SK-N-SH (cell line): ENCODE results near the gene CDKAL1. TPM values are rescaled to one million over a fixed set of nuclear protein-coding genes. Genes with fewer than 3 reads are reported as not detected.

Experiments used
- CTCF ChIA-PET: fragments of 300-600, 350-600 bp; formaldehyde crosslinking; extraction: SDS; loops from one replicate; lab custom pipeline; 2021; lab: Yijun Ruan, JAX
- POLR2A ChIA-PET: fragments of 350-600 bp; sonication (Branson Sonifier 250); formaldehyde crosslinking; extraction: SDS; loops from one replicate; lab custom pipeline; 2020; ENCODE audit warnings: antibody characterized with exemption, inconsistent platforms; lab: Yijun Ruan, JAX
- DNase-seq: peaks from one replicate; pipeline ENCODE4 v3.0.0; 2012
- H2AFZ ChIP-seq: fragments of 200-600 bp; sonication (generic); 2 replicates; pipeline ENCODE4 v1.8.1; 2016; ENCODE audit warnings: antibody characterized with exemption, mild to moderate bottlenecking, low read depth
- H3F3A ChIP-seq: fragments of 200-600 bp; sonication (generic); replicated peaks from 2 replicates; pipeline ENCODE3; 2016; ENCODE audit warnings: antibody characterized with exemption, mild to moderate bottlenecking; ENCODE audit not compliant: insufficient read depth
- H3K27ac ChIP-seq, 2 experiments: fragments of 200-500 bp in 1 of 2; fragments of 200-600 bp in 1 of 2; sonication (Bioruptor generic) in 1 of 2; sonication (generic), shearing (Covaris generic) in 1 of 2; 2 replicates each; pipeline versions ENCODE4 v1.5.1 to v1.6.1; 2014 to 2016; ENCODE audit warnings: low read depth in 2 of 2, inconsistent platforms in 1 of 2, low read length in 1 of 2, mild to moderate bottlenecking in 1 of 2, mixed read lengths in 1 of 2
- H3K27me3 ChIP-seq: fragments of 200-600 bp; sonication (generic), shearing (Covaris generic); 2 replicates; pipeline ENCODE4 v1.6.1; 2016; ENCODE audit warnings: mixed run types; ENCODE audit not compliant: insufficient read depth
- H3K36me3 ChIP-seq, 2 experiments: fragments of 200-500 bp in 1 of 2; fragments of 200-600 bp in 1 of 2; sonication (Bioruptor generic) in 1 of 2; sonication (generic) in 1 of 2; replicated peaks in 1 of 2; 2 replicates each; pipeline versions ENCODE3 to v1.5.1; 2014 to 2016; ENCODE audit warnings: low read length in 1 of 2, mild to moderate bottlenecking in 1 of 2; ENCODE audit not compliant: insufficient read depth in 2 of 2, control insufficient read depth in 1 of 2
- H3K4me1 ChIP-seq, 2 experiments: fragments of 200-500 bp in 1 of 2; fragments of 200-600 bp in 1 of 2; sonication (Bioruptor generic) in 1 of 2; sonication (generic), shearing (Covaris generic) in 1 of 2; 2 replicates each; pipeline versions ENCODE4 v1.5.1 to v1.6.1; 2014 to 2016; ENCODE audit warnings: low read depth in 1 of 2, low read length in 1 of 2, mixed run types in 1 of 2; ENCODE audit not compliant: insufficient read depth in 2 of 2, control insufficient read depth in 1 of 2
- H3K4me2 ChIP-seq: fragments of 200-600 bp; sonication (generic), shearing (Covaris generic); 2 replicates; pipeline ENCODE4 v1.6.1; 2017; ENCODE audit warnings: mixed run types
- H3K4me3 ChIP-seq, 2 experiments: fragments of 200-500 bp in 1 of 2; fragments of 200-600 bp in 1 of 2; sonication (Bioruptor generic) in 1 of 2; sonication (generic), shearing (Covaris generic) in 1 of 2; 2 replicates each; pipeline versions ENCODE4 v1.5.1 to v1.8.1; 2014 to 2016; ENCODE audit warnings: low read depth in 2 of 2, inconsistent platforms in 1 of 2, low read length in 1 of 2, mild to moderate bottlenecking in 1 of 2, mixed read lengths in 1 of 2, moderate library complexity in 1 of 2
- H3K79me2 ChIP-seq: fragments of 200-600 bp; sonication (generic); 2 replicates; pipeline ENCODE4 v1.8.1; 2017; ENCODE audit warnings: mild to moderate bottlenecking; ENCODE audit not compliant: insufficient read depth
- H3K9ac ChIP-seq: fragments of 200-600 bp; sonication (generic); 2 replicates; pipeline ENCODE4 v1.6.1; 2017; ENCODE audit warnings: mixed run types
- H3K9me2 ChIP-seq: fragments of 200-600 bp; sonication (generic); 2 replicates; pipeline ENCODE4 v1.6.1; 2017; ENCODE audit warnings: mixed run types
- H3K9me3 ChIP-seq: fragments of 200-600 bp; sonication (generic); 2 replicates; pipeline ENCODE4 v1.6.1; 2017; ENCODE audit warnings: mixed run types, mild to moderate bottlenecking, moderate library complexity
- H4K20me1 ChIP-seq: fragments of 200-600 bp; sonication (generic); 2 replicates; pipeline ENCODE4 v1.6.1; 2017; ENCODE audit warnings: mild to moderate bottlenecking, mixed run types; ENCODE audit not compliant: insufficient read depth
- CHD2 ChIP-seq: fragments of 150-350 bp; IDR thresholded peaks from 2 replicates; pipeline ENCODE4 v1.6.1; 2018; ENCODE audit warnings: low read length; ENCODE audit not compliant: partially characterized antibody
- ELF1 ChIP-seq: IDR thresholded peaks from 2 replicates; pipeline ENCODE4 v1.4.0; 2012
- FOXJ3 ChIP-seq: sonication (generic); formaldehyde crosslinking; IDR thresholded peaks from 2 replicates; pipeline ENCODE4 v1.5.1; 2020; ENCODE audit warnings: mild to moderate bottlenecking, missing genetic modification reagents
- FOXM1 ChIP-seq: IDR thresholded peaks from 2 replicates; pipeline ENCODE4 v1.4.0; 2012; ENCODE audit warnings: low read depth, mild to moderate bottlenecking
- GABPA ChIP-seq: IDR thresholded peaks from 2 replicates; pipeline ENCODE4 v1.4.0; 2012; ENCODE audit warnings: low read depth, mild to moderate bottlenecking
- JUND ChIP-seq: IDR thresholded peaks from 2 replicates; pipeline ENCODE4 v1.4.0; 2012
- MXI1 ChIP-seq: IDR thresholded peaks from 2 replicates; pipeline ENCODE4 v1.6.1; 2012; ENCODE audit warnings: mild to moderate bottlenecking, low read depth, low read length, improper control_type of control experiment
- NFIC ChIP-seq: IDR thresholded peaks from 2 replicates; pipeline ENCODE4 v1.4.0; 2012; ENCODE audit warnings: borderline replicate concordance
- NRF1 ChIP-seq: IDR thresholded peaks from 2 replicates; pipeline ENCODE4 v1.6.1; 2012; ENCODE audit warnings: low read depth, mild to moderate bottlenecking, low read length
- SIN3A ChIP-seq: IDR thresholded peaks from 2 replicates; pipeline ENCODE4 v1.6.1; 2012; ENCODE audit warnings: low read depth, mild to moderate bottlenecking, low read length, moderate library complexity, borderline replicate concordance
- SMC3 ChIP-seq: IDR thresholded peaks from 2 replicates; pipeline ENCODE4 v1.6.1; 2012; ENCODE audit warnings: low read depth, low read length, improper control_type of control experiment
- TCF12 ChIP-seq: IDR thresholded peaks from 2 replicates; pipeline ENCODE4 v1.4.0; 2012
- TEAD4 ChIP-seq: IDR thresholded peaks from 2 replicates; pipeline ENCODE4 v1.4.0; 2012; ENCODE audit warnings: mild to moderate bottlenecking, borderline replicate concordance; ENCODE audit not compliant: insufficient read depth
- WGBS: methylation state at CpG from one replicate; pipeline ENCODE4 v1.1.6; 2017; ENCODE audit warnings: low lambda C conversion rate; 5-methylcytosine and 5-hydroxymethylcytosine counted together
- polyA plus RNA-seq, 3 experiments: library from polyadenylated mRNA; depleted of rRNA; stranded (reverse); fragments of >200 nt; gene quantifications; 2 replicates each; pipeline ENCODE4 v1.2.3, GENCODE V29; 2012
- TF ChIP-seq, protein P1 (sequence below): fragments of 150-350 bp; IDR thresholded peaks from 2 replicates; pipeline ENCODE4 v1.6.1; 2017; ENCODE audit warnings: antibody characterized with exemption, low read length, low read depth, borderline replicate concordance
- TF ChIP-seq, protein P2 (sequence below): IDR thresholded peaks from 2 replicates; pipeline ENCODE4; 2012
- TF ChIP-seq, protein P3 (sequence below): IDR thresholded peaks from 2 replicates; pipeline ENCODE4 v1.6.1; 2012; ENCODE audit warnings: mild to moderate bottlenecking, low read depth, low read length, moderate library complexity
- TF ChIP-seq, protein P4 (sequence below): fragments of 200-600 bp; sonication (generic); IDR thresholded peaks from 2 replicates; pipeline ENCODE4 v1.6.1; 2017; ENCODE audit warnings: antibody characterized with exemption, mild to moderate bottlenecking, moderate library complexity
- TF ChIP-seq, protein P5 (sequence below): IDR thresholded peaks from 2 replicates; pipeline ENCODE4 v1.4.0; 2012; ENCODE audit warnings: low read depth, borderline replicate concordance
- TF ChIP-seq, protein P6 (sequence below): fragments of 150-350 bp; IDR thresholded peaks from 2 replicates; pipeline ENCODE4 v1.6.1; 2016; ENCODE audit warnings: mild to moderate bottlenecking, low read depth, low read length

The CDKAL1 gene
- polyA plus RNA-seq, 1 of the 3 experiments (the other 2 are of a cell fraction), result 2.6 TPM

DNA sequence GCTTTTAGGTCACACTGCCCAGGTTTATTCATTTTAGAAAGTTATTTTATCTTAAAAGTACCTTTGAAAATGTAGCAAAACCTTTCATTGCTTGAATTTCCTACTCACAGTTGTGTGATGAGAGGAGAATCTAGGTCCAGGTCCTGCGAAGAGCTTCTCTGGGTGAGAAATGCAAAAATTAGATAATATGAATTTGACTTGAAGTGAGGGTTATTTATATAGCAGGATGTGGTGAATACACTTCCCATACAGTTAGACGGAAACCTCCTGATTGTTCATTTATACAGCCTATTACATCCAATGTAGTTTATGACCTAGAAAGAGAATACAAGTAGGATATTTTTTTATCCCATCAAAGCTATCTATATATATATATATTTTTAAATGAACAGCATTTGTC is 30.5 kb downstream of the CDKAL1 start:
- TF ChIP-seq MXI1 (no peak), TEAD4 (no peak), NFIC (no peak), CHD2 (no peak), NRF1 (no peak), JUND (no peak), FOXM1 (no peak), ELF1 (no peak), TCF12 (no peak), SMC3 (no peak), FOXJ3 (CRISPR knock-in tag) (no peak), GABPA (no peak), SIN3A (no peak)
- TF ChIP-seq, protein P1, sequence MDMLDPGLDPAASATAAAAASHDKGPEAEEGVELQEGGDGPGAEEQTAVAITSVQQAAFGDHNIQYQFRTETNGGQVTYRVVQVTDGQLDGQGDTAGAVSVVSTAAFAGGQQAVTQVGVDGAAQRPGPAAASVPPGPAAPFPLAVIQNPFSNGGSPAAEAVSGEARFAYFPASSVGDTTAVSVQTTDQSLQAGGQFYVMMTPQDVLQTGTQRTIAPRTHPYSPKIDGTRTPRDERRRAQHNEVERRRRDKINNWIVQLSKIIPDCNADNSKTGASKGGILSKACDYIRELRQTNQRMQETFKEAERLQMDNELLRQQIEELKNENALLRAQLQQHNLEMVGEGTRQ, result no peak
- TF ChIP-seq, protein P2, sequence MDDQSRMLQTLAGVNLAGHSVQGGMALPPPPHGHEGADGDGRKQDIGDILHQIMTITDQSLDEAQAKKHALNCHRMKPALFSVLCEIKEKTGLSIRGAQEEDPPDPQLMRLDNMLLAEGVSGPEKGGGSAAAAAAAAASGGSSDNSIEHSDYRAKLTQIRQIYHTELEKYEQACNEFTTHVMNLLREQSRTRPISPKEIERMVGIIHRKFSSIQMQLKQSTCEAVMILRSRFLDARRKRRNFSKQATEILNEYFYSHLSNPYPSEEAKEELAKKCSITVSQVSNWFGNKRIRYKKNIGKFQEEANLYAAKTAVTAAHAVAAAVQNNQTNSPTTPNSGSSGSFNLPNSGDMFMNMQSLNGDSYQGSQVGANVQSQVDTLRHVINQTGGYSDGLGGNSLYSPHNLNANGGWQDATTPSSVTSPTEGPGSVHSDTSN, result no peak
- TF ChIP-seq, protein P3, sequence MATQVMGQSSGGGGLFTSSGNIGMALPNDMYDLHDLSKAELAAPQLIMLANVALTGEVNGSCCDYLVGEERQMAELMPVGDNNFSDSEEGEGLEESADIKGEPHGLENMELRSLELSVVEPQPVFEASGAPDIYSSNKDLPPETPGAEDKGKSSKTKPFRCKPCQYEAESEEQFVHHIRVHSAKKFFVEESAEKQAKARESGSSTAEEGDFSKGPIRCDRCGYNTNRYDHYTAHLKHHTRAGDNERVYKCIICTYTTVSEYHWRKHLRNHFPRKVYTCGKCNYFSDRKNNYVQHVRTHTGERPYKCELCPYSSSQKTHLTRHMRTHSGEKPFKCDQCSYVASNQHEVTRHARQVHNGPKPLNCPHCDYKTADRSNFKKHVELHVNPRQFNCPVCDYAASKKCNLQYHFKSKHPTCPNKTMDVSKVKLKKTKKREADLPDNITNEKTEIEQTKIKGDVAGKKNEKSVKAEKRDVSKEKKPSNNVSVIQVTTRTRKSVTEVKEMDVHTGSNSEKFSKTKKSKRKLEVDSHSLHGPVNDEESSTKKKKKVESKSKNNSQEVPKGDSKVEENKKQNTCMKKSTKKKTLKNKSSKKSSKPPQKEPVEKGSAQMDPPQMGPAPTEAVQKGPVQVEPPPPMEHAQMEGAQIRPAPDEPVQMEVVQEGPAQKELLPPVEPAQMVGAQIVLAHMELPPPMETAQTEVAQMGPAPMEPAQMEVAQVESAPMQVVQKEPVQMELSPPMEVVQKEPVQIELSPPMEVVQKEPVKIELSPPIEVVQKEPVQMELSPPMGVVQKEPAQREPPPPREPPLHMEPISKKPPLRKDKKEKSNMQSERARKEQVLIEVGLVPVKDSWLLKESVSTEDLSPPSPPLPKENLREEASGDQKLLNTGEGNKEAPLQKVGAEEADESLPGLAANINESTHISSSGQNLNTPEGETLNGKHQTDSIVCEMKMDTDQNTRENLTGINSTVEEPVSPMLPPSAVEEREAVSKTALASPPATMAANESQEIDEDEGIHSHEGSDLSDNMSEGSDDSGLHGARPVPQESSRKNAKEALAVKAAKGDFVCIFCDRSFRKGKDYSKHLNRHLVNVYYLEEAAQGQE, result no peak
- TF ChIP-seq, protein P4, sequence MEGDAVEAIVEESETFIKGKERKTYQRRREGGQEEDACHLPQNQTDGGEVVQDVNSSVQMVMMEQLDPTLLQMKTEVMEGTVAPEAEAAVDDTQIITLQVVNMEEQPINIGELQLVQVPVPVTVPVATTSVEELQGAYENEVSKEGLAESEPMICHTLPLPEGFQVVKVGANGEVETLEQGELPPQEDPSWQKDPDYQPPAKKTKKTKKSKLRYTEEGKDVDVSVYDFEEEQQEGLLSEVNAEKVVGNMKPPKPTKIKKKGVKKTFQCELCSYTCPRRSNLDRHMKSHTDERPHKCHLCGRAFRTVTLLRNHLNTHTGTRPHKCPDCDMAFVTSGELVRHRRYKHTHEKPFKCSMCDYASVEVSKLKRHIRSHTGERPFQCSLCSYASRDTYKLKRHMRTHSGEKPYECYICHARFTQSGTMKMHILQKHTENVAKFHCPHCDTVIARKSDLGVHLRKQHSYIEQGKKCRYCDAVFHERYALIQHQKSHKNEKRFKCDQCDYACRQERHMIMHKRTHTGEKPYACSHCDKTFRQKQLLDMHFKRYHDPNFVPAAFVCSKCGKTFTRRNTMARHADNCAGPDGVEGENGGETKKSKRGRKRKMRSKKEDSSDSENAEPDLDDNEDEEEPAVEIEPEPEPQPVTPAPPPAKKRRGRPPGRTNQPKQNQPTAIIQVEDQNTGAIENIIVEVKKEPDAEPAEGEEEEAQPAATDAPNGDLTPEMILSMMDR, result no peak
- TF ChIP-seq, protein P5, sequence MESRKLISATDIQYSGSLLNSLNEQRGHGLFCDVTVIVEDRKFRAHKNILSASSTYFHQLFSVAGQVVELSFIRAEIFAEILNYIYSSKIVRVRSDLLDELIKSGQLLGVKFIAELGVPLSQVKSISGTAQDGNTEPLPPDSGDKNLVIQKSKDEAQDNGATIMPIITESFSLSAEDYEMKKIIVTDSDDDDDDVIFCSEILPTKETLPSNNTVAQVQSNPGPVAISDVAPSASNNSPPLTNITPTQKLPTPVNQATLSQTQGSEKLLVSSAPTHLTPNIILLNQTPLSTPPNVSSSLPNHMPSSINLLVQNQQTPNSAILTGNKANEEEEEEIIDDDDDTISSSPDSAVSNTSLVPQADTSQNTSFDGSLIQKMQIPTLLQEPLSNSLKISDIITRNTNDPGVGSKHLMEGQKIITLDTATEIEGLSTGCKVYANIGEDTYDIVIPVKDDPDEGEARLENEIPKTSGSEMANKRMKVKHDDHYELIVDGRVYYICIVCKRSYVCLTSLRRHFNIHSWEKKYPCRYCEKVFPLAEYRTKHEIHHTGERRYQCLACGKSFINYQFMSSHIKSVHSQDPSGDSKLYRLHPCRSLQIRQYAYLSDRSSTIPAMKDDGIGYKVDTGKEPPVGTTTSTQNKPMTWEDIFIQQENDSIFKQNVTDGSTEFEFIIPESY, result no peak
- TF ChIP-seq, protein P6, sequence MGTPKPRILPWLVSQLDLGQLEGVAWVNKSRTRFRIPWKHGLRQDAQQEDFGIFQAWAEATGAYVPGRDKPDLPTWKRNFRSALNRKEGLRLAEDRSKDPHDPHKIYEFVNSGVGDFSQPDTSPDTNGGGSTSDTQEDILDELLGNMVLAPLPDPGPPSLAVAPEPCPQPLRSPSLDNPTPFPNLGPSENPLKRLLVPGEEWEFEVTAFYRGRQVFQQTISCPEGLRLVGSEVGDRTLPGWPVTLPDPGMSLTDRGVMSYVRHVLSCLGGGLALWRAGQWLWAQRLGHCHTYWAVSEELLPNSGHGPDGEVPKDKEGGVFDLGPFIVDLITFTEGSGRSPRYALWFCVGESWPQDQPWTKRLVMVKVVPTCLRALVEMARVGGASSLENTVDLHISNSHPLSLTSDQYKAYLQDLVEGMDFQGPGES, result no peak
- H3K9me2 ChIP-seq, result no peaks in the 10 kb centered on the region
- 64% methylated on average over 2 of the region's 2 CpGs for WGBS
- H3K4me2 ChIP-seq, result peak overlapping the region; percentile 14; the same call in 1 of the 2 replicates
- no peaks in the 10 kb centered on the region for H3K9me3 ChIP-seq
- H4K20me1 ChIP-seq, result no peaks in the 10 kb centered on the region
- peaks cover 5 to 15% of the 10 kb centered on the region in 2 experiments; a peak in 3 of 4 replicates for H3K4me1 ChIP-seq
- no peak for DNase-seq
- H3K27ac ChIP-seq, result peak overlapping the region in 1 of 2 experiments; percentile 92; a peak in 2 of 4 replicates
- ChIA-PET POLR2A (interaction anchor here (1.4 to 2.8 kb wide), 3 partner anchors 1023 to 1030 kb away, joined by 3 to 15 read pairs (median 9); partner anchors contain the start of gene SOX4), CTCF (interaction anchor here (0.8 to 3.5 kb wide), 14 partner anchors 9 to 1583 kb away, joined by 3 to 53 read pairs (median 4); partner anchors contain the start of gene SOX4)
- H3K36me3 ChIP-seq, result no peaks in the 10 kb centered on the region
- no peak overlapping the region for H3K9ac ChIP-seq
- no peak overlapping the region for H2AFZ ChIP-seq
- H3K27me3 ChIP-seq, result no peaks in the 10 kb centered on the region
- peaks cover 7% of the 10 kb centered on the region for H3F3A ChIP-seq
- no peak overlapping the region for H3K4me3 ChIP-seq
- peaks cover 3% of the 10 kb centered on the region; the same call in 1 of the 2 replicates for H3K79me2 ChIP-seq
